C4-2B (cell line): ENCODE data around the gene HDHD5.

ENCODE experiments used
- H3K27ac ChIP-seq: fragments of 450-650 bp; 2 replicates; pipeline ENCODE4 v1.5.1; 2017
- CTCF ChIP-seq: fragments of 450-650 bp; conservative IDR thresholded peaks from 2 replicates; pipeline ENCODE4 v1.5.1; 2017; ENCODE audit warnings: mild to moderate bottlenecking
- ZFX ChIP-seq: fragments of 450-650 bp; IDR thresholded peaks from 2 replicates; pipeline ENCODE4 v1.6.1; 2017

The HDHD5 gene

DNA sequence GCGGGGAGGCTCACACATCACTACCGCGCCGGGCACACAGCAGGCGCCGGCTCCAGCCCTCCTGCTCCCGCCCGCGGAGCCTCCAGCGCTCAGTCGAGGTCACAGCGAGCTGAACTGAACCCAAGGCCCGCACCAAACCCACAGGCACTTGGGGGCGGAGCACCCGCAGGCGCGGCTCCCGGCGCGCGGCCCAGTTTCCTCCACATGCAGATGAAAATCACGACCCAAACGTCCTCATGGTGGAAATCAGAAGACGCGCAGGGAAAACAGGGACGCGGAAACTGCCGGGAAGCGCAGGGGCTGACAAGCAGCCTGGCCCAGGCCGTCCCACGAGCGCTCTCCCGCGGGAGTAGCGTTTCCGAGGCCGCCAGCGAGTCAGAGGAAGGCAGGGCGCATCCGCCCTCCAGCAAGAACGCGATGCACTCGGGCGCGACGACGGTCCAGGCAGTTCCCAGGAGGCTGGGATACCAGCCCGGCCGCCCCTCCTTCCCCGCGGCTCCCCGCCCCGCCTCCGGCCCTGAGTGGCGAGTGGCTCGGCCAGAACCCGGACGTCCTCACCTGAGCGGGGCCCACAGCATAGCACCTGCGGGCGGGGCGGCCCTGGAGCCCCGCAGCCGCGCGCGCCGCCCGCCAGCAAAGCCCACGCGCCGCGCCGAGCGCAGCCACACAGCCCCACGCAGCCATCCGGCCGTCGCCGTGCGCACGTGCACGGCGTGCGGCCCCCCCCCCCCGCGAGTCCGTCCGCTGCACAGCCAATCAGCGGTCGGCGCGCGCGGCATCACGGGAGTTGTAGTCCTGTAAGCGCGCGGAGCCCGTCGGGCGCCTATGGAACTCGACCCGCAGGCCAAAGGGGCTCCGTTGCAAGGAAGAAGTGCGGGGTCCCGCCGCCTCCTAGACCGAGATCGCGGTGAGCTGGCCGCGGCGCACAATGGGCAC, at the start of gene HDHD5:
HDHD5 (minus strand) TSS at position 710 of the 936 bp plus-strand sequence; CDS start at position 684, 26 bp downstream.
- TF ChIP-seq ZFX (no peak), CTCF (no peak)
- peak within 1 kb of the TSS; percentile 90 for H3K27ac ChIP-seq

- TF ChIP-seq ZFX: no peak
- peak; percentile 53 for TF ChIP-seq CTCF
- H3K27ac ChIP-seq: no peak overlapping the region
Measured at GRCh38 chr22:17205432-17205831, 46.4 kb upstream of the HDHD5 start.

GRCh38 chr22:17201285-17201945, 42.3 kb upstream of the HDHD5 start:
- H3K27ac ChIP-seq: no peak overlapping the region
- TF ChIP-seq CTCF: no peak
- no peak for TF ChIP-seq ZFX

DNA sequence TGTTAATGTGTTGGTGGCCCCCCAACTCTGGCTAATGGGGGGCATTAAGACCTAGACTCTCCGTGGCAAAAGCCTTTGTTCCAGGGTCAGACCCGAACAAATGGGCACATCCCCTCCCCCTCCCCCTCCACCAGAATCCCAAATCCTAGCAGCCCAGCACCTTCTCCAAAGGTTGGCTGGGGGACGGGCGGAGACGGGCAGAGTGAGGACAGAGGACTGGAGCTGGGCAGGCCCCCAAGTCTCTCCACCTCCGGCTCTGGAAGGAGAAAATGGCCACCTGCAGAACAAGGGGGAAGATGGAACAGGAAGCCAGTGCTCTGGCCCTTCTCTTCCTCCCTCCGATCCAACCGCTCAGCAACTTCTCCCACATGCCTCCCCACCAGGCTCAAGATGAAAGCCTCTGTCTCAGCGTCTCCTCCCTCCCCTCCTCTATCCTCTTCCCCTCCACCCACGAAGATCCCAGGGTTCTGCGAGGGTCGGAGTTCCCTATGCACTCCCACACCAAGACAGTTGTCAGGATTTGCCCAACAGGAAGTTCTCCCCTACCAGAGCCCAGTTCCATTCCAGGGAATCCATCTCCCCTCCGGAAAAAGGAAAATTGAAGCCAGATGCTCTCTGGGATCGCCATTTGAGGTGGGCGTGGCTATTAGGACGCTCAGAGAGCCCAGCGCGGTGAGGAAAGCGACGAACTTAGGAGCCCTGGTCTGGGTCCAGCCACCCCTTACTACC, 40.1 kb upstream of the HDHD5 start:
- H3K27ac ChIP-seq: no peak overlapping the region

DNA sequence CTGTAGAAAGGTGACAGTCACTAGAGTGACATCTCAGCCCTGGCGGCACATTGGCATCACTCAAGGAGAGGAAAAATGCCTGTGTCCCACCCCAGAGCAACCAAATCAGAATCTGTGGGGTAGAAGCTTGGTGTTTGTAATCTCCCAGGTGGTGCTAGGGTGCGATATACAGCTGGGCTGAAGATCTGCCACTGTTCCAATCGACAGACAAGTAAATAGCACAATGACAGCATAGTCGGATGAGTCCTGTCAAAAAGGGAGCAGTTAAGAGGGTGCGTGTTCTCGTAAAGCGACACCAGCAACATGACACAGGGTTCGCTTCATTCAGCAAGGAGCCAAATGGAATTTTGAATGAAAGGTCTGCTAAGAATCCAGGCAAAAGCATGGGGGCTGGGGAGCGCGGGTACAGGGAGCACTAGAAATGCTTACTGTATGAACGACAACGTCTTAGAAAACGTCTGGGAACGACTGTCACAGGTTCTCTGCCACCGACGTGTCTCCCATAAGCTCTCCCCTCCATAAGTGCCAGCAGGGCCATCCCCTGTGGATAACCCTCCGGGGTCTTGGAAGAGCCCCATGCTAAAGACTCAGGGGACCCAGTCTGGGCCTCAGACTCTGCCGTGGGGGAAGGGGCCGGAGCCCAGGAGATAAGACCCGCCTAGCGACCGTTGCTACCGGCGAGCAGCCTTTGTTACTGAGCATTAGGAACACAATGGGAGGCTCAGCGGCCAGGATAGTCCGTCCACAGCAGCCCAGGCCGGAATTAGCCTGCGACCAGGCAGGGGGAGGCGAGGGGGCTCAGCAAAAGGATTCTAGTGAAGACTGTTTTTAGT, 39.3 kb upstream of the HDHD5 start:
- H3K27ac ChIP-seq: no peak overlapping the region

More for the DNA sequence above, 40.1 kb upstream of the HDHD5 start:
- TF ChIP-seq ZFX (no peak), CTCF (no peak)

DNA sequence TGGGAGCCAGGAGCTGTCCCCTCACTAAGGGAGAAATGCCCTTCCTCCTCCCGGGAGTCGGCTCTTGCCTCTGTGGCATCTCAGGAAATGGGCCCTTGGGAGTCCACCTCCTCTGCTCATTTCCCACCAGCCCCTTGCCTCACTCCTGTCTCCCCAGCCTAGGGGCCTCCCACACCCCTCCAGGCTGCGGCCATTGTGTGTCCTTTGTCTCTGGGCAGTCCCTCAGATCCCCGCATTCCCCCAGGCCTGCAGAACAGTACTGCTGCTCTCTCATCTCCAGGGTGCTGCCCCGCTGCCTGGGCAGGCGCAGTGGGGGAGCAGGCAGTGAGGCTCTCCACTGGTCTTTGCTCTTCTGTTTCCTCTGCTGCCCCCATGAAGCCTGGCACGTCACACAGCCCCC, 35.1 kb upstream of the HDHD5 start:
- TF ChIP-seq CTCF: no peak
- TF ChIP-seq ZFX: no peak
- H3K27ac ChIP-seq: no peak overlapping the region

More for the DNA sequence above, 39.3 kb upstream of the HDHD5 start:
- no peak for TF ChIP-seq ZFX
- TF ChIP-seq CTCF: no peak
